Measurements from ENCODE around the gene HSP90AB1. TPM values are rescaled to one million over a fixed set of nuclear protein-coding genes. Genes with fewer than 3 reads are reported as not detected.

The HSP90AB1 gene
- polyA plus RNA-seq, 1 of the 3 experiments (the other 2 are of a cell fraction): 843 TPM

- TF ChIP-seq RXRA (IDR thresholded peaks at IDR 0.05; ENCODE audit: borderline replicate concordance, low read depth): no peak
- 0 out of 2 replicates have a peak, but pooled peaks have one; percentile 31 for TF ChIP-seq ZBTB33 (IDR thresholded peaks at IDR 0.05; ENCODE audit: borderline replicate concordance, low read depth)
- peak; percentile 28; the same call in 1 of the 2 replicates for TF ChIP-seq YY1 (IDR thresholded peaks at IDR 0.05; ENCODE audit: low read depth)
- TF ChIP-seq CHD2 (IDR thresholded peaks at IDR 0.05; ENCODE audit: low read length, partially characterized antibody): peak; percentile 96
- no peak for TF ChIP-seq RAD21 (IDR thresholded peaks at IDR 0.05; ENCODE audit: low read length)
- 0 out of 2 replicates have a peak, but pooled peaks have one; percentile 67 for TF ChIP-seq SIN3A (IDR thresholded peaks at IDR 0.05; ENCODE audit: borderline replicate concordance, low read depth, low read length)
- no peak for TF ChIP-seq REST (IDR thresholded peaks at IDR 0.05; ENCODE audit: low read depth, low read length)
These were observed 814 bp upstream of the HSP90AB1 start (continued) for GRCh38 chr6:44245912-44246662.

GRCh38 chr6:44247338-44248302, 719 bp downstream of the HSP90AB1 start:
- POLR2A ChIA-PET: interaction anchor here (0.6 to 4.1 kb wide), 25 partner anchors 8 to 731 kb away, joined by 3 to 98 read pairs (median 4); partner anchors contain the start of genes AARS2, MAD2L1BP, SLC29A1 and SLC35B2
- Histone ChIP-seq H3F3A (replicated peaks; ENCODE audit: insufficient read depth) (peaks cover 43% of the 10 kb centered on the region), H3K27me3 (ENCODE audit: insufficient read depth) (no peaks in the 10 kb centered on the region), H3K27ac (ENCODE audit: low read depth in 2 of 2, low read length in 1 of 2) (peak overlapping the region; percentile 86), H4K20me1 (ENCODE audit: insufficient read depth) (peaks cover 57% of the 10 kb centered on the region), H3K79me2 (ENCODE audit: insufficient read depth) (peaks cover 58% of the 10 kb centered on the region), H3K4me3 (ENCODE audit: low read depth in 2 of 2, low read length in 1 of 2) (peak overlapping the region; percentile 65 to 99), H3K9ac (peak overlapping the region; percentile 100), H3K4me2 (peak overlapping the region; percentile 98), H3K4me1 (ENCODE audit: control insufficient read depth in 1 of 2, insufficient read depth in 2 of 2, low read depth in 1 of 2, low read length in 1 of 2) (peaks cover 13 to 24% of the 10 kb centered on the region in 2 experiments; a peak in 3 of 4 replicates), H3K36me3 (replicated peaks in 1 of 2; ENCODE audit: control insufficient read depth in 1 of 2, insufficient read depth in 2 of 2, low read length in 1 of 2) (peaks cover 42 to 46% of the 10 kb centered on the region in 2 experiments), H2AFZ (ENCODE audit: low read depth) (no peak overlapping the region), H3K9me2 (no peaks in the 10 kb centered on the region), H3K9me3 (no peaks in the 10 kb centered on the region)
- CTCF ChIA-PET: interaction anchor here (0.6 to 8.4 kb wide), 14 partner anchors 8 to 151 kb away, joined by 3 to 115 read pairs (median 6); partner anchors contain the start of genes AARS2, CDC5L, SLC29A1 and SLC35B2
- peak; percentile 76 for DNase-seq
- 3% methylated on average over 35 of the region's 52 CpGs for WGBS (ENCODE audit: low lambda C conversion rate)
- TF ChIP-seq GABPA (IDR thresholded peaks at IDR 0.05; ENCODE audit: low read depth) (peak; percentile 38; the same call in 1 of the 2 replicates), JUND (IDR thresholded peaks at IDR 0.05) (0 out of 2 replicates have a peak, but pooled peaks have one; percentile 3), RFX5 (IDR thresholded peaks at IDR 0.05; ENCODE audit: low read length) (no peak), MXI1 (IDR thresholded peaks at IDR 0.05; ENCODE audit: low read depth, low read length) (peak; percentile 94), POLR2AphosphoS5 (IDR thresholded peaks at IDR 0.05; ENCODE audit: low read depth, low read length) (peak; percentile 59), EP300 (IDR thresholded peaks at IDR 0.05; ENCODE audit: borderline replicate concordance in 1 of 2, low read depth in 1 of 2, low read length in 1 of 2) (peak in 1 of 2 experiments; percentile 96; a peak in 3 of 4 replicates), EZH2phosphoT487 (IDR thresholded peaks at IDR 0.05; ENCODE audit: borderline replicate concordance, low read depth) (no peak), RCOR1 (IDR thresholded peaks at IDR 0.05; ENCODE audit: low read length) (no peak), SIN3A (IDR thresholded peaks at IDR 0.05; ENCODE audit: borderline replicate concordance, low read depth, low read length) (peak; percentile 44; the same call in 1 of the 2 replicates), ELF1 (IDR thresholded peaks at IDR 0.05) (peak; percentile 16; the same call in 1 of the 2 replicates), TEAD4 (IDR thresholded peaks at IDR 0.05; ENCODE audit: borderline replicate concordance, insufficient read depth) (no peak), CHD2 (IDR thresholded peaks at IDR 0.05; ENCODE audit: low read length, partially characterized antibody) (no peak), FOXJ3 (CRISPR knock-in tag; IDR thresholded peaks at IDR 0.05) (no peak)
- TF ChIP-seq, protein P1, sequence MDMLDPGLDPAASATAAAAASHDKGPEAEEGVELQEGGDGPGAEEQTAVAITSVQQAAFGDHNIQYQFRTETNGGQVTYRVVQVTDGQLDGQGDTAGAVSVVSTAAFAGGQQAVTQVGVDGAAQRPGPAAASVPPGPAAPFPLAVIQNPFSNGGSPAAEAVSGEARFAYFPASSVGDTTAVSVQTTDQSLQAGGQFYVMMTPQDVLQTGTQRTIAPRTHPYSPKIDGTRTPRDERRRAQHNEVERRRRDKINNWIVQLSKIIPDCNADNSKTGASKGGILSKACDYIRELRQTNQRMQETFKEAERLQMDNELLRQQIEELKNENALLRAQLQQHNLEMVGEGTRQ (IDR thresholded peaks at IDR 0.05; ENCODE audit: borderline replicate concordance, low read depth, low read length): no peak
- TF ChIP-seq, protein P2, sequence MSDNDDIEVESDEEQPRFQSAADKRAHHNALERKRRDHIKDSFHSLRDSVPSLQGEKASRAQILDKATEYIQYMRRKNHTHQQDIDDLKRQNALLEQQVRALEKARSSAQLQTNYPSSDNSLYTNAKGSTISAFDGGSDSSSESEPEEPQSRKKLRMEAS (IDR thresholded peaks at IDR 0.05; ENCODE audit: low read depth): peak; percentile 72; the same call in 1 of the 2 replicates

Measured in SK-N-SH (cell line).